Ovary (tissue), 3 donors: ENCODE data around the gene ACOT6.
"Not testable (repeated sequence)": the region's sequence is repeated elsewhere in the genome, so short reads cannot be mapped to it uniquely, and the experiment has no call there.

Source experiments
- CTCF ChIP-seq, 3 donors: fragments of 450-650 bp in 2 of 3; fragments of 200-600 bp in 1 of 3; IDR thresholded peaks; one replicate each; pipeline versions ENCODE4 v1.5.1 to v1.8.0; 2016 to 2022; ENCODE audit warnings: antibody characterized with exemption in 3 of 3, mild to moderate bottlenecking in 1 of 3
- EP300 ChIP-seq: sonication (generic); formaldehyde crosslinking; IDR thresholded peaks from one replicate; pipeline ENCODE4 v1.6.1; 2017; ENCODE audit warnings: antibody characterized with exemption
- POLR2A ChIP-seq: fragments of 450-650 bp; IDR thresholded peaks from one replicate; pipeline ENCODE4 v1.6.1; 2017; ENCODE audit warnings: antibody characterized with exemption, mild to moderate bottlenecking, moderate library complexity
- donor health status: DM: no; HTN: no; CAD: no.

DNA sequence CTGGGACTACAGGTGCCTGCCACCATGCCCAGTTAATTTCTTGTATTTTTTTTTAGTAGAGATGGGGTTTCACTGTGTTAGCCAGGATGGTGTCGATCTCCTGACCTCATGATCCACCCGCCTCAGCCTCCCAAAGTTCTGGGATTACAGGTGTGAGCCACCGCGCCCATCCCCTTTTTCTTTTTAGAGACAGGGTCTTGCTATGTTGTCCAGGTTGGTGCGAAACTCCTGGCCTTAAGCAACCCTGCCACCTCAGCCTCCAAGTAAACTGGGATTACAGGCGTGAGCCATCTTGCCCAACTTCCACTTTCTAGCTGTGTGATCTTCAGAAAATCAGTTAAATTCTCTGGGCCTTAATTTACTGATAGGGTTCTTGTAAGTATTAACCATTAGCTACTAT is 45.4 kb upstream of the ACOT6 start:
- TF ChIP-seq CTCF (IDR thresholded peaks at IDR 0.05); POLR2A; EP300: not testable (repeated sequence)
